Activated CD8-positive, alpha-beta memory T cell treated with anti-CD3 and anti-CD28 coated beads, Interleukin-2, amount 50 U/mL, for 24 hours (primary cell): ENCODE data around the gene RTF1.
"Not testable (repeated sequence)": the region's sequence is repeated elsewhere in the genome, so short reads cannot be mapped to it uniquely, and the experiment has no call there.

Experiments used
- DNase-seq: peaks from one replicate; pipeline ENCODE4 v3.0.0-alpha.2; 2020; ENCODE audit errors: extremely low read depth

RTF1 gene

GRCh38 chr15:41437448-41437847 is 20.6 kb downstream of the RTF1 start:
- no peak for DNase-seq

GRCh38 chr15:41438206-41438605 is 21.3 kb downstream of the RTF1 start:
- DNase-seq, result no peak

DNA sequence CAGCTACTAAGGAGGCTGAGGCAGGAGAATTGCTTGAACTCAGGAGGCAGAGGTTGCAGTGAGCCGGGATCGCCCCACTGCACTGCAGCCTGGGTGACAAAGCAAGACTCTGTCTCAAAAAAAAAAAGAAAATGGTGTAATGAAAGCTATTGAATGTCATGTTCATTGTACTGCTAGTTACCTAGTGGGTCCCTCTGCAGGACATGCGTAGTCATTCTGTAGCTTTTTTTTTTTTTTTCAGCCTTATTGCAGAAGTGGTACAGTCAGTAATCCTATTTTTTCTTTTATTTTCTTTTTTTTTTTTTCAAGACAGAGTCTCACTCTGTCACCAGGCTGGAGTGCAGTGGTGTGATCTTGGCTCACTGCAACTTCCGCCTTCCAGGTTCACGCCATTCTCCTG is 21.9 kb downstream of the RTF1 start:
- DNase-seq, result not testable (repeated sequence)

DNA sequence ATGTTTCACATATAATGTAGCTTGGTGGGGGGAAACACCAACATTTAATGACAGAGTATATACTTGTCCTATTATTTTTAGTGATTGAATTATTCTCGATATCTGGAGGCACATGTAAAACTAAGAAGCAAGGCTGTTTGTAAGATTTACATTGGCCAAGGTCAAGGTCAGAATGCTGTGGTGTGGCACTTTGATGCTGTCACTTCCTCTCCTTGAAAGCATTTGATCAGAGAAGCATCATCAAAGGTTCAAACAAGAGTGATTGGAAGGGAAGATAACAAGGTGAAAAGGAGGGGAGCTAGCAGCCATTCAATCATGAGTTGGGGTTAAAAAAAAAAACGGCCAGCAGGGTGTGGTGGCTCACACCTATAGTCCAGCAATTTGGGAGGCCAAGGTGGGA is 26.4 kb downstream of the RTF1 start:
- no peak for DNase-seq

DNA sequence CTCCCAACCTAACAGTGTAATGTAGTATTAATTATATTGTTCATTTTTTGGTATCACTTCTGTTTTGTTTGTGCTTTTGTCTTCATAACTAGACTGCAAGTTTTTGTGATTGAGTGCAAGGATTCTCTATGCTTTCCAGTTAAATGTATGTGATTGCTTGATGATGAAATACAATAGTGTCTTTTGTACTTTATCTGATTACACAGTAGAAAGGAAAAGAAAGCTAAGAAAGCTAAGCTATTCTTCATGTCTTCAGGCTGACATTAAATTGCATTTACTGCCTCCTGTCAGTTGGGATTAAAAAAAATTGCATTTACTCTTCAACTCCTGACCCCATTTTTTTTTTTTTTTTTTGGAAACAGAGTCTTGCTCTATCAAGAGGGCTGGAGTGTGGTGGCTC is 28.5 kb downstream of the RTF1 start:
- DNase-seq, result no peak

DNA sequence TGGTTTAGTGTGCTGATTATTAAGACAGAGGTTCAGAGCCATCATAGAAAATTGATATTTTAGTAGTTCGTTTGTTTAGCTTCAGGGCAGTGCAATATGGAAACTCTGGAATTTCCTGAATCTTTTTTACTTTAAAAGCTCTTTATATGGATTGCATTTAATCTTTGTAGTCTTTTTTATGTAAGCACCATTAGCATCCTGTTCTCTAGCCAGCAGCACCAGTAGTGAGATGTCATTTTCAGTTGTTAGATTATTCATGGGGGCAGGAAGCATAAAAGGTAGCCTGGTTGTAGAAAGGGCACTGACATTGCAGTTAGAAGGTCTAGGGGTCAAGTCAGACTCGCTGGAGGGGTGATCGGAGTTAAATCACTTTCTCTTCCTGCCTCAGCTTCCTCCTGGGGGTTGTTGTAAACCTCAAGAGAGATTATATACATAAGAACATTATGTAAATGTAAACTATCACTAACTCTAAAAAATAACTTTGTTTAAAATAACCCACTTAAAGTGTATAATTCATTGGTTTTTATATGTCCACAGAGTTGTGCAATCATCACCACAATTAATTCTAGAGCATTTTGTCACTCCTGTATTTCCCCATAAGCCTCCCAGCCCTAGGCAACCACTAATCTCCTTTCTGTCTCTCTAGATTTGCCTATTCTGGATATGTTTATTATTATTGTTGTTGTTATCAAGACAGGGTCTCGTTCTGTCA is 45.3 kb downstream of the RTF1 start:
- no peak for DNase-seq

- DNase-seq, result no peak
Measured at GRCh38 chr15:41464889-41465580, 48.1 kb downstream of the RTF1 start.

GRCh38 chr15:41465822-41466421 is 49.0 kb downstream of the RTF1 start:
- DNase-seq, result no peak

DNA sequence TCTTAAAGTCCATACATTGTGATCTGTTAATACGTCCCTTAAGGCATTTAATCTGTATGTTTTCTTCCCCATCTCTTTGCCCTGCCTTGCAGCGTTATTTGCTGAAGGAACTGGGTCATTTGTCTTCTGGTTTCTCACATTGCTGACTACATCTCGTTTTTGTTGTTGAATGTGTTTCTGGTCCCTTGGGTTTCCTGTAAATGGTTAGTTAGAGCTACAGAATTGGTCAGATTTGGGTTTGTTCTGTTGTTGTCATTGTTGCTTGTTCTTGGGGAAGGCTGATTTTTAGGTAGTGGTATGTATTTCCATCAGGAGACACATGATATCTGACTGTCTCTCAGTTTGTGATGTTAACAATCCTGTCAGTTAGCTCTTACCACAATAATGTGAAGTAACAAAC is 49.8 kb downstream of the RTF1 start:
- no peak for DNase-seq

- DNase-seq, result not testable (repeated sequence)
Measured at GRCh38 chr15:41469644-41470043, 52.7 kb downstream of the RTF1 start.

DNA sequence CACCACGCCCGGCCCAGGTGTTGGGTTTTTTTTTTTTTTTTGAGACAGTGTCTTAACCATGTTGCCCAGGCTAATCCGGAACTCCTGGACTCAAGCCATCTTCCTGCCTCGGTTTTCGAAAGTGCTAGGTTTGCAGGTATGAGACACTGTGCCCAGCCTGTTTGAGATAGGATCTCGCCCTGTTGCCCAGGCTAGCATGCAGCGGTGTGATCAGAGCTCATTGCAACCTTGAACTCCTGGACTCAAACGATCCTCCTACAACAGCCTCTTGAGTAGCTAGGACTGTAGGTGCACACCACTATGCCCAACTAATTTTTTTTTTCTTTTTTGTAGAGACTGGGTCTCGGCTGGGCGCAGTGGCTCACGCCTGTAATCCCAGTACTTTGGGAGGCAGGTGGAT is 56.5 kb downstream of the RTF1 start:
- DNase-seq, result no peak

DNA sequence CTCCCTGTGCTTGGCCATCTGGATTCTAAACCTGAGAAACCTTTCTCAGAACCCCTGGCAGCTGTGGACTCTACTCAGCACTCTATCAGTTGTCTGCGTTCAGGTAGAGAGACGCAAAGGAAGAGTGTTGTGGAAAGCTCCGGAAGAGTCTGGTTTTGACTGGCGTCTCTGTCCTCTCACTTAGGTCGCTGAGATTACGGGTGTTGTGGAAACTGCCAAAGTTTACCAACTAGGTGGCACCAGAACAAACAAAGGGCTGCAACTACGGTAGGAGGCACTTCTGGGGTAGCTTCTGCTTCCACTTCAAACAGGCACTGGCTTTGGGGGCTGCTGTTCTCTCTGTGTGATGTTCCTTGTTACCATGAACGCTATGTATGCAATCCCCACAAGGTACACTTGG is 57.5 kb downstream of the RTF1 start:
- no peak for DNase-seq

GRCh38 chr15:41474941-41475340 is 58.0 kb downstream of the RTF1 start:
- no peak for DNase-seq

DNA sequence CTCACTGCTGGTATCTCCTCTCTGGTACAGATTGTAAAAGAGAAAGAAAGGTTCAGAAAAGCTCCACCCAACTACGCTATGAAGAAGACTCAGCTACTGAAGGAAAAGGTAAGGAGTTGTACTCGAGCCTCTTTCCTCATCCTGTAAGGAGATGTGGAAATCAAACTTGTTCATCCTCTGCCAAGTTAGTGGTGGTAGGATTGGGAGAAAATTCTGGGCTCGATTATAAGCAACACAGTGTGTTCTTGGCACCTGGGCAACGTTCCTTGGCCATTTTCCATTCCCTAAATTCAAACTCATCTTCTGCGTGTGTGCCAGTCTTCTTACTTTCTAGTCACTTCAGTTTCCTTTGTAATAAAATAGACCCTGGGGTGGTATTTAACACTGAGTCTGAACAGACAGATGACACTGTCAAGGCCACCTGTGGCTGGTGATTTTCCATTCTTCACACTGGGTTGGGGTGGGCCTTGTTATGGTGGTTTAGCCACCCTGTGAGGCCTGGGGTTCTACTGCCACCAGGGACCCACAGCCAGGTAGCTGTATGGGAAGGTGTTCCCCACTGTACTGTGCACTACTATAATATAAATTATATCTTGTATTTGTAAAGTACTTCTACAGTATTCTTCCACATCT is 59.6 kb downstream of the RTF1 start:
- no peak for DNase-seq

GRCh38 chr15:41480396-41481140 is 63.7 kb downstream of the RTF1 start:
- no peak for DNase-seq

DNA sequence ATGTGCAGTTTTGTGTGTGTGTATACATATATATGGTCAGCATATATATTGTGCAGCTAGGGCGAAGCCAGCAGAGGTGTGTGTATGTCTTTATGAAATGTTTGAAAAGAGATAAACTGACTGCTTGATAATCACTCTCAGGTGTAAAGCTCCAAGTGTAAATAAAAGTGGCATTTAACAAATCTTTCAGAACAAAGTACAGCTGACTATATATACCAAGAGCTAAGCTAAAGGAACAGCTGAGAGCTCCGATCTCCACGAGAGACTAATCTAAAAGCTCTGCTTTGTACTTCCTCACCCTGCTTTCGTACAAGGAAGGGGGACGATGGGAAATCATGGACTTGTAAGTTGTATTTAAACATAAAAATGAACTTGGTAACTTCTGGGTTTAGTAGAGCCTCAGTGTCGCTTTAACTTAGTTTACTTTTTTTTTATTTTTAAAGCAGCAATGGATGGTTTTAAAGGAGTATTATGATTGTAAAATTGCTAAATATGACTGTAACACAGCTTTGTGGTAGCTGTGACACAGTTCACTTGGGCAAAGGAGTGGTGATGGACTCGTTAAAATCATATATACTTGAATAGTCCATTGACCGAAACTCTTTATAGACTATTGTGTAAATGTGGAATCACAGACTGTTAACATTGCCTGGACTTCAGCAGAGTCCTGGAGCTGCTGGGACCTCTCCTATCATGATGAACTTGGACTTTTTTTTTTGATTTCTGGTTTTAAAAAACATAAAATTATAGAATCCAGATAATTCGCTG is 65.4 kb downstream of the RTF1 start:
- no peak for DNase-seq

GRCh38 chr15:41483115-41483514 is 66.2 kb downstream of the RTF1 start:
- DNase-seq, result no peak

DNA sequence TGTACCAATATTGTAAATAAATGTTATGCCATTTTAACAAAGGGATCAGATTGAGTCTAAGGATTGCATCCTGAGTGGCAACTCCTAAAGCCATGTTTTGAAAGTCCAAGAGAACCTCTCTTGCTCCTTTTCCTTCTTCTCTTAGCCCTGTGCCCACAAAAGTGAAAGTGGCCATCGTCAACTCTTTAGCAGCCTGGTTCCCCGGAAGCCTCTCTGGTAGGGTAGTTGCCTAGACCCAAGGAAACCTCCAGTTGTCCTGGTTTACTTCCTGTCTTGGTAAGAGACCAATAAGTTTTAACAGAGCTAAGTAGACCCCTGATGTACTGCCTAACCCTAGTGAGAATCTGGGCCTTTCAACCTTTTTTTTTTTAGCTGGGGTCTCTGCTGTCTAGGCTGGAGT is 66.6 kb downstream of the RTF1 start:
- DNase-seq, result no peak

DNA sequence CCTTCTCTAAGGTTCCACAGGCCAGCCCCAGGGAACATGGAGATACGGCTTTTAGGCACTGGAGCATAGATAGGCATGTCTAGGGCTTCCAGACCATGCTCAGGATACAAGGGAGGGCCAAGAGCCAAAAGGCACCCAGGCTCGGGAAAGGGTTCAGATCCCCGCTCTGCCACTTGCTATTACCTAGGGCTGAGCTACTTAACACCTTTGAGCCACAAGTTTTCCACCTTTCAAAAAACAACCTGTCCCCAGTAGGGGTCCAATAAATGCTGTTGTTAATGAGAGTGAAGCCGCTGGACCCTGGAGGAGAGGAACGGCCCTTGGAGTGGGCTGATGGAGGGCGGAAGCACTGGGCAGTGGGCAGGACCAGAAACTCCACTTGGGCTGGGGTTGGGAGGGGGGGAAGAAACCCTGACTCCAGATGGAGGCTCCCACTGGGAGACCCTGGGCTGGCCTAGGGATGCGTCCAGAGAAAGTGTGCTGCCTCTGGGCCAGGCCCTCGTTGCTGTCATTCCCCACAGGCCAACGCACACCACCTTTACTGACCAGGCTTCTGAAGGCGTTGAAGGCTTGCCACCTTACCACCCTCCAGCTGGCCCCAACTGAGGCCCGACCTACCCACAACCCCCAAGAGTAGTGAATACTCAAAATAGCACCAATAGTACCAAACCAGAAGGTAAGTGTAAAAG is 68.2 kb downstream of the RTF1 start:
- DNase-seq, result no peak

DNA sequence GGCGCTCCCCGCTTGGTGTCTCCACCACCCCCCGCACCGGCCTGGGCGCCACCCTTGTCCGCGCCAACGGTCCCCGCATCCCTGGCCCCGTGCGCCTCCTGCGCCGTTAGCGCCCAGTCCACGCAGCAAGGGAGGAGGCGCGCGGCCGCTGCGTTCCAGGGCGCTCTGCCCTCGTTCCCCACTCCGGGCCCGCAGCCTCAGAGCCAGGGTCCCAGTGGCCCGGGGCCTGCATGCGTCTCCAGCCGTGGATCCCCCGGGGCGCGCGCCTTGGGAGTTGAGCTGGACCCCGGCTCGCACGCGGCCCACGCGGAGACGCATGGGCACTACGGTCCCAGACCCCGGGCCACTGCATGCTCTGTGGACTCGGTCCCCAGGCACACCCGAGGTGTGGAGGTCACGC is 69.4 kb downstream of the RTF1 start:
- no peak for DNase-seq

- no peak for DNase-seq
Measured at GRCh38 chr15:41487381-41487780, 70.5 kb downstream of the RTF1 start.
